Ovary (tissue), 9 donors: ENCODE results near the gene PPFIA4. TPM values are rescaled to one million over a fixed set of nuclear protein-coding genes. Genes with fewer than 3 reads are reported as not detected.

Source experiments
- DNase-seq, 5 donors: peaks; one replicate each; pipeline ENCODE4 v3.0.0-alpha.2; 2019 to 2020
- H3K27ac ChIP-seq, 2 donors: fragments of 200-600 bp; one replicate each; pipeline versions ENCODE4 v1.5.1 to v1.8.0; 2019 to 2022
- H3K27me3 ChIP-seq: fragments of 200-600 bp; one replicate; pipeline ENCODE4 v1.8.0; 2022
- H3K36me3 ChIP-seq: fragments of 200-600 bp; sonication (generic); one replicate; pipeline ENCODE4 v1.5.1; 2019
- H3K4me1 ChIP-seq: one replicate; pipeline ENCODE4 v1.8.1; 2013; ENCODE audit warnings: mild to moderate bottlenecking, moderate library complexity; ENCODE audit not compliant: insufficient read depth
- H3K4me3 ChIP-seq: fragments of 200-600 bp; sonication (generic); one replicate; pipeline ENCODE4 v1.5.1; 2017
- H3K9me3 ChIP-seq, 2 donors: fragments of 200-600 bp in 1 of 2; sonication (generic) in 1 of 2; one replicate each; pipeline versions ENCODE4 v1.5.1 to v1.8.1; 2013 to 2019; ENCODE audit warnings: mild to moderate bottlenecking in 1 of 2, moderate library complexity in 1 of 2
- CTCF ChIP-seq, 3 donors: fragments of 450-650 bp in 2 of 3; fragments of 200-600 bp in 1 of 3; IDR thresholded peaks; one replicate each; pipeline versions ENCODE4 v1.5.1 to v1.8.0; 2016 to 2022; ENCODE audit warnings: antibody characterized with exemption in 3 of 3, mild to moderate bottlenecking in 1 of 3
- EP300 ChIP-seq: sonication (generic); formaldehyde crosslinking; IDR thresholded peaks from one replicate; pipeline ENCODE4 v1.6.1; 2017; ENCODE audit warnings: antibody characterized with exemption
- POLR2A ChIP-seq: fragments of 450-650 bp; IDR thresholded peaks from one replicate; pipeline ENCODE4 v1.6.1; 2017; ENCODE audit warnings: antibody characterized with exemption, mild to moderate bottlenecking, moderate library complexity
- WGBS, 3 donors: extraction: QIAGEN DNeasy Blood & Tissue Kit in 1 of 3; methylation state at CpG; one replicate each; pipeline versions ENCODE4 v1.1.5 to v1.1.7; 2013 to 2017; 5-methylcytosine and 5-hydroxymethylcytosine counted together
- intact Hi-C, 4 donors: fragments of 100-400 bp; cut with DNase I; formaldehyde crosslinking; loops; one replicate each; pipeline versions ENCODE4 v1.11.0 to v1.15.1; 2022 to 2023
- polyA plus RNA-seq, 2 donors: library from polyadenylated mRNA; stranded (reverse); fragments of 200-250 nt in 1 of 2; fragments of 350-450 nt in 1 of 2; fragmentation: Illumina TruSeq in 1 of 2; extraction: RNeasy Lipid Tissue Mini Kit (QIAGEN cat#74804) in 1 of 2; gene quantifications; one replicate each; pipeline ENCODE4 v1.2.3, GENCODE V29; 2013 to 2014
- total RNA-seq, 7 donors: library from RNA; depleted of rRNA in 2 of 7; stranded (reverse); fragments of >200 nt in 2 of 7; fragmentation: NEBNext Ultra II Directional in 3 of 7; extraction: Animal tissue kit (Norgen Biotek cat#: 25700) in 3 of 7; gene quantifications; one replicate each; pipeline versions ENCODE4 v1.1.0 to v1.2.4, GENCODE V29; 2016 to 2023
- donor health status: DM: no; HTN: no; CAD: no; lungs with moderate emphysema.
- donor health status: DM: no; HTN: no; CAD: no.
- donor health status: Bipolar disorder and iron deficiency.
- donor health status: DM: yes; HTN: yes; CAD: no.
- donor health status: DM: no; HTN: no; CAD: no.
- donor health status: DM: yes; HTN: yes; CAD: no.

Gene PPFIA4
- total and polyA plus RNA-seq, 9 donors: 0.35 to 2.6 (median 1.4) TPM

GRCh38 chr1:202991112-202991511 is 35.2 kb upstream of the PPFIA4 start:
- Histone ChIP-seq H3K27me3 (no peaks in the 10 kb centered on the region), H3K9me3 (no peaks in the 10 kb centered on the region), H3K4me1 (no peaks in the 10 kb centered on the region), H3K36me3 (no peaks in the 10 kb centered on the region), H3K27ac (no peak overlapping the region), H3K4me3 (no peak overlapping the region)
- intact Hi-C loops: no loop called here
- DNase-seq: no peak
- TF ChIP-seq CTCF (IDR thresholded peaks at IDR 0.05) (no peak), POLR2A (no peak), EP300 (no peak)

DNA sequence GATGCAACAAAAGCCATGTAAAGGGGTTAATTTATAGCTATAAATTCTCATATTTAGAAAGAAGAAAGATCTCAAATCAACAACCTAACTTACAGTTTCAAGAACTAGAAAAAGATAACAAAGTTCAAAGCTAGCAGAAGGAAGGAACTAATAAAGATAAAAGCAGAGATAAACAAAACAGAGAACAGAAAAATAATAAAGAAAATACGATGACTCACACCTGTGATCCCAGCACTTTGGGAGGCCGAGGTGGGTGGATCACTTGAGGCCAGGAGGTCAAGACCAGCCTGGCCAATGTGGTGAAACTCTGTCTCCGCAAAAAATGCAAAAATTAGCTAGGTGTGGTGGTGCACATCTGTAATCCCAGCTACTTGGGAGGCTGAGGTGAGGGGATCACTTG is 31.5 kb upstream of the PPFIA4 start:
- no peak overlapping the region for H3K27ac ChIP-seq
- intact Hi-C loops: no loop called here
- H3K4me3 ChIP-seq: no peak overlapping the region
- 41 to 65% (median 57%) methylated on average over 3 of the region's 3 CpGs for WGBS, 3 donors
- TF ChIP-seq EP300: no peak
- no peak for TF ChIP-seq POLR2A
- TF ChIP-seq CTCF (IDR thresholded peaks at IDR 0.05): no peak
- H3K9me3 ChIP-seq: no peaks in the 10 kb centered on the region
- DNase-seq: no peak
- no peaks in the 10 kb centered on the region for H3K36me3 ChIP-seq
- H3K27me3 ChIP-seq: no peaks in the 10 kb centered on the region
- no peaks in the 10 kb centered on the region for H3K4me1 ChIP-seq

GRCh38 chr1:202998836-202999750 is 27.2 kb upstream of the PPFIA4 start:
- TF ChIP-seq CTCF (IDR thresholded peaks at IDR 0.05) (peak; percentile 52 to 63 (median 53)), POLR2A (no peak)
- H3K4me3 ChIP-seq: no peak overlapping the region
- H3K27me3 ChIP-seq: no peaks in the 10 kb centered on the region
- intact Hi-C loops: no loop called here
- no peaks in the 10 kb centered on the region for H3K36me3 ChIP-seq
- H3K9me3 ChIP-seq: no peaks in the 10 kb centered on the region
- no peaks in the 10 kb centered on the region for H3K4me1 ChIP-seq
- peak in 4 of 5 donors; percentile 19 to 62 (median 42) for DNase-seq
- H3K27ac ChIP-seq: no peak overlapping the region
- 38 to 41% (median 40%) methylated on average over 14 of the region's 14 CpGs for WGBS, 3 donors

DNA sequence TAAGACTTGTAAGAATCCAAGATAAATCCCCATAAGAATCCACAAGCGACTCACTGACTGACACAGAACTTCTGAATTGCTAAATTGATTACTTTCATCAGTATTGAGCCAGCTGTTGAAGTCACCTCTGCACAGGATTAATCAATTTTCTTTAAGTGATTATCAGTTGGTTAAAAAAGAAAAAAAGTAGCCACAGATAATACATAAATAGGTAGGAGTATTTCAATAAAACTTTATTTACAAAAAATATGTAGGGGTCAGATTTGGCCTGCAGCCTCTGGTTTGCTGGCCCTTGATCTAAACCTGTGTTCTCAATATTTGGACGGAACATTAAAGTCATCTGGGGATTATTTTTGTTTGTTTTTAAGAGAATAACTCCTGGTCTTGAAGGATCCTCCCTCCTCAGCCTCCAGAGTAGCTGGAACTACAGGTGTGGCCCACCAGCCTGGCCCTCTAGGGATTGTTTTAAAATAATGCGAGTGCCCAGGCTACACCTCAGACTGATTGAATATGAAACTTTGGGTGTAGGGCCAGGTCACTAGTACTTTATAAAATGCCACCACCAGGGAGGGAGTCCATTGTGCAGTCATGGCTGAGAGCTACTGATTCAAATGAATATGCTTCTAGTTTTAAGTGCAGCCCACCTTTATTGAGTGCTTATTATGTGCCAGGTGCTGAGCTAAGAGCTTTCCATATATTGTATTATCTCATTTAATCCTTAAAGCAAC is 25.9 kb upstream of the PPFIA4 start:
- intact Hi-C loops: no loop called here
- Histone ChIP-seq H3K36me3 (no peaks in the 10 kb centered on the region), H3K4me3 (no peak overlapping the region), H3K9me3 (no peaks in the 10 kb centered on the region), H3K4me1 (no peaks in the 10 kb centered on the region), H3K27me3 (no peaks in the 10 kb centered on the region), H3K27ac (no peak overlapping the region)
- DNase-seq: no peak
- no peak for TF ChIP-seq CTCF (IDR thresholded peaks at IDR 0.05)
- no peak for TF ChIP-seq POLR2A
- no peak for TF ChIP-seq EP300
- WGBS, 3 donors: 81 to 82% (median 81%) methylated on average over 3 of the region's 3 CpGs
